ENCODE results near the gene SUN5. TPM values are rescaled to one million over a fixed set of nuclear protein-coding genes. Genes with fewer than 3 reads are reported as not detected.
A peak's percentile ranks its signal among the peaks of the same experiment; 100 is the strongest.

The SUN5 gene
- polyA plus RNA-seq, 3 donors from 2014 or later: not detected

DNA sequence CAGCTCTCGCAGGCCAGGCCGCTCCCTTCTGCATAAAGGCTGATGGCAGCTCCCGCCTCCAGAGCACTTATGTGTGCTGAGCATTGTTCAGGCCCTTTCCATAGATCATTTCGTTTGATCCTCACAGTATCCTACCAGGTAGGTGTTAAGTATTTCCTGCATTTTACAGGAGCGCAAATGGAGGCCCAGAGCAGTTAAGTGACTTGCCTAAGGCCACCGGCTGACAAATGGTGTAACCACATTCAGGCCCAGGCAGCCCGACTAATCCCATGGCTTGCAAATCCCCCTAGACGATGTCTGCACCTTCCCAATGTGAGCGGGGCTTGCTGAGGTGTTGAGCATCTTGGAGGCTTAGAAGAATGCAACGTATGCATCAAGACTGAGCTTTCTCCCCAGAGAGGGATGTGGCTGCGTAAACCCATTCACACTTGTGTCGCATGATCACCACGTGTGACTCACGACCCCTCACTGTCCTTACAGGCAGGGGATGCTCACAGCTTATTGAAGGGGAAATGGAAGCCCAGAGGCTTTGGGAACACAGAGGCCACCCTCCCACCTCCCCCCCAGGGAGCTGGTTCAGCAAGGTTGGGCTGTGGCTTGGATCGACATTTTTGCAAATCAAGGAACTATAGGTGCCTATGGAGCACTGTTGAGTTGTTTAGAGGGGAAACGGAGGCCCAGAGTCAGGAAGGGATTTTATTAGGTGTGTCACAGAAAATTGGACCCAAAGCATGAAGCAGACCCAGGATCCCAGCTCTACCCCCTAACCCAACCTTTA, 10.3 kb upstream of the SUN5 start:
- Mint-ChIP-seq H3K9me3 (no peaks in the 10 kb centered on the region), H3K4me1 (peaks cover 8 to 15% of the 10 kb centered on the region in 2 donors), H3K4me3 (no peak overlapping the region), H3K27me3 (ENCODE audit: low read depth in 3 of 3) (no peaks in the 10 kb centered on the region), H3K27ac (no peak overlapping the region), H3K36me3 (no peaks in the 10 kb centered on the region)
- DNase-seq: peak in 2 of 3 donors; percentile 2 to 3

- Mint-ChIP-seq H3K4me3 (no peak overlapping the region), H3K27me3 (ENCODE audit: low read depth in 3 of 3) (peaks cover 0 to 2% (median 0%) of the 10 kb centered on the region in 3 donors), H3K36me3 (no peaks in the 10 kb centered on the region), H3K4me1 (peaks cover 8 to 15% of the 10 kb centered on the region in 2 donors), H3K9me3 (no peaks in the 10 kb centered on the region), H3K27ac (no peak overlapping the region)
- DNase-seq: no peak
Observed at GRCh38 chr20:33013701-33014326, 9.6 kb upstream of the SUN5 start.

DNA sequence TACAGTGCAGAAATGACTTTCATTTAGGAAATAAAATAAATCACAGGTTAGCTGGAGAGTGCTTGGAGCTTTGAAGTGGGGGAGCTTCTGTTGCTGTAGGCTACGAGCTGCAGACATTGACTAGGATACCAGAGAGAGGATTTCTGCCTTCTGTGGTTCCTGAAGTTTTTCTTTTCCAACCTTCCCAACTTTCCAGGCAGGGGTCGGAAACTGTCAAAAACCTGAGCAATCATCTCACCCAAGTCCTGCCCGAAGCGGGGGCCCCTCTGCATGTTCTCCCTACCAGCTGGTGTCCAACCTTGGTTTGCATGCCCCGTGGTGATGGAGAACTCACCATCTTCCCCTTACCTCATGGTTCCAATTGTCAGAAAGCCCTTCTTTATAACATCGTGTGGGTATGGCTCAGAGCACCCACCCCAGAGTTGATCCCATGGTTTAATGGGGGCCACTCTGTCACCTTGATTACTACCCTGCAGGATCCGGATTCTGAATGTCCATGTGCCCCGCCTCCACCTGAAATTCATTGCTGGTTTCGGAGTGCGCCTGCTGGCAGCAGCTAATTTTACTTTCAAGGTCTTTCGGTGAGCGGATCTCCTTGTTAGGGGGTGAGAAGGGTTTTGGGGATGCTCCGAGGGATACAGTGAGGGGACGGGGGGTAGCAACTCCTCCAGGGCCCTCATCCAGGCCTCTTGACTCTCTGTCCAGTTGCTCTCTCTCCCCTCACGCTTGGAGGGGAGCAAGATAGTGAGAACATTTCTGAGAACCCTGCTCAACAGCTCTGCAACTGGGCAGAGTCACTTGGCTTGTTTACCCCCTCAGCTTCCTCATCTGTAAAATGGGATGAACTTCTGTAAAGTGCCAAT, 8.3 kb upstream of the SUN5 start:
- Mint-ChIP-seq H3K4me3 (no peak overlapping the region), H3K27me3 (ENCODE audit: low read depth in 3 of 3) (peaks cover 0 to 2% (median 1%) of the 10 kb centered on the region in 3 donors), H3K4me1 (peaks cover 8 to 15% of the 10 kb centered on the region in 2 donors), H3K36me3 (no peaks in the 10 kb centered on the region), H3K9me3 (no peaks in the 10 kb centered on the region), H3K27ac (peak overlapping the region in 2 of 6 donors; percentile 41 to 45)
- no peak for DNase-seq

GRCh38 chr20:33010674-33011449, 6.6 kb upstream of the SUN5 start:
- peaks cover 0 to 2% (median 1%) of the 10 kb centered on the region in 3 donors for H3K27me3 Mint-ChIP-seq (ENCODE audit: low read depth in 3 of 3)
- H3K4me3 Mint-ChIP-seq: no peak overlapping the region
- no peak for DNase-seq

DNA sequence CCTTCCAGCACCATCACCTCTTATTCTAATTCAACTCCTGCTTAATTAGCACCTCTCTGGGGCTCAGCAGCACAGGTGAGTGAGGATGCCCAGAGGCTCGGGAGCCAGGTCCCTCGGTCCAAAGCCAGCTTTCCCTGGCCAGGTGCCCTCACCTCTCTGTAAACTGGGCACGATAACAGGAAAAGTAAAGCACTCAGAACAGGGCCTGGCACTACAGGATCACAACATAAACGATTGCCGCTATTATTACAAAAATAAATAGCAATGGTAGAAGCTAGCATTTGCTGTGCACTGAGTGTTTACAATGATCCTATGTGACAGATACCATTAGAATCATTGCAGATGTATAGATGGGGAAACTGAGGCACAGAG, 5.9 kb upstream of the SUN5 start:
- H3K27me3 Mint-ChIP-seq (ENCODE audit: low read depth in 3 of 3): peaks cover 0 to 2% (median 1%) of the 10 kb centered on the region in 3 donors
- no peaks in the 10 kb centered on the region for H3K36me3 Mint-ChIP-seq
- H3K27ac Mint-ChIP-seq: no peak overlapping the region
- no peak overlapping the region for H3K4me3 Mint-ChIP-seq
- peaks cover 8 to 15% of the 10 kb centered on the region in 2 donors for H3K4me1 Mint-ChIP-seq
- no peak for DNase-seq
- H3K9me3 Mint-ChIP-seq: no peaks in the 10 kb centered on the region

More at GRCh38 chr20:33010674-33011449, 6.6 kb upstream of the SUN5 start:
- Mint-ChIP-seq H3K4me1 (peaks cover 8 to 15% of the 10 kb centered on the region in 2 donors), H3K9me3 (no peaks in the 10 kb centered on the region), H3K27ac (no peak overlapping the region), H3K36me3 (no peaks in the 10 kb centered on the region)

DNA sequence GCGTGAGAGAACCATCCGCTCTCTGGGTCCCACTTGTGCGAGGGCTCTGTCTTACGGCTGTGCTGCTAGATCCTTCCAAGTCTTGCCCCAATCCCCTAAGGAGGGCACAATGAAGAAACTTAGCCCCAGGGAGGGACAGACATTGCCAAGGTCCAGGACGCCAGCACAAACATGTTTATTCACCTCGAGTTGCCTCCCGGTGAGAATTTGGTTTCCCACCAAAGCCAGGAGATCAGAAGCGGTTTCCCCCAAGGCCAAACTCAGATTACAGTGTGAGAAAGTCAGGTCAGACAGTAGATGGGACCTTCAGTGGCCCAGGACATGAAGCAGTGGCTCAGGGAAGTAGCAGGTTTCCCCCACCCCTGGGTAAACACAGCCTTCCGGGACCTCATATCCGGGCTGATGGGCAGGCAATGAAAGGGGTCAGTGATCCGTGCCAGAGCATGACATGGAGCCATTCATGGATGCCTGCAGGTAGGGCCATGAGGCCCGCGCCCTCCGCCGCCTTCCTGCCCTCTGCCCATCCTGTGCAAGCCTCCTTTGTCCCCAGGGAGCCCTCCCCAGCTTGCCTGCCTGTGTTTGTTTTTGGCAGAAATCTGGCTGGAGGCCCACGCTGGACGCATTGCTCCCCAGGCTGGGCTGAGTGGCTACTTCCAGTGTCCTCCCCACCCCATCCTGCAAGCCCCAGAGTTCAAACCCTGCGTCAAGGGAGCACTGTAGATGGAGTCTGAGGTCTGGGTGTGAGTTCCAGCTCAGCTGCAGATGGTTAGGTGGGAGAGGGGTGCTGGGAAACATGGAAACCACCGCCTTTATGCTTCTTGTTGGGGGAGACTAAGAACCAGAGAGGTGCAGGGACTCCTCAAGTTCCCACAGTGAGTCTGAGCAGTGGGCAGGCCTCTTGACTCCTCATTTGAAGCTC, 5.2 kb upstream of the SUN5 start:
- Mint-ChIP-seq H3K27me3 (ENCODE audit: low read depth in 3 of 3) (peaks cover 0 to 2% (median 1%) of the 10 kb centered on the region in 3 donors), H3K36me3 (no peaks in the 10 kb centered on the region), H3K27ac (no peak overlapping the region), H3K4me1 (peaks cover 7 to 11% of the 10 kb centered on the region in 2 donors), H3K9me3 (no peaks in the 10 kb centered on the region), H3K4me3 (no peak overlapping the region)
- no peak for DNase-seq

- Mint-ChIP-seq H3K27ac (peak overlapping the region in 1 of 6 donors; percentile 59), H3K27me3 (ENCODE audit: low read depth in 3 of 3) (peaks cover 0 to 2% (median 1%) of the 10 kb centered on the region in 3 donors), H3K4me1 (peaks cover 2 to 8% of the 10 kb centered on the region in 2 donors), H3K9me3 (no peaks in the 10 kb centered on the region), H3K36me3 (no peaks in the 10 kb centered on the region), H3K4me3 (no peak overlapping the region)
- DNase-seq: no peak
Observed at GRCh38 chr20:33008336-33009213, 4.3 kb upstream of the SUN5 start.

DNA sequence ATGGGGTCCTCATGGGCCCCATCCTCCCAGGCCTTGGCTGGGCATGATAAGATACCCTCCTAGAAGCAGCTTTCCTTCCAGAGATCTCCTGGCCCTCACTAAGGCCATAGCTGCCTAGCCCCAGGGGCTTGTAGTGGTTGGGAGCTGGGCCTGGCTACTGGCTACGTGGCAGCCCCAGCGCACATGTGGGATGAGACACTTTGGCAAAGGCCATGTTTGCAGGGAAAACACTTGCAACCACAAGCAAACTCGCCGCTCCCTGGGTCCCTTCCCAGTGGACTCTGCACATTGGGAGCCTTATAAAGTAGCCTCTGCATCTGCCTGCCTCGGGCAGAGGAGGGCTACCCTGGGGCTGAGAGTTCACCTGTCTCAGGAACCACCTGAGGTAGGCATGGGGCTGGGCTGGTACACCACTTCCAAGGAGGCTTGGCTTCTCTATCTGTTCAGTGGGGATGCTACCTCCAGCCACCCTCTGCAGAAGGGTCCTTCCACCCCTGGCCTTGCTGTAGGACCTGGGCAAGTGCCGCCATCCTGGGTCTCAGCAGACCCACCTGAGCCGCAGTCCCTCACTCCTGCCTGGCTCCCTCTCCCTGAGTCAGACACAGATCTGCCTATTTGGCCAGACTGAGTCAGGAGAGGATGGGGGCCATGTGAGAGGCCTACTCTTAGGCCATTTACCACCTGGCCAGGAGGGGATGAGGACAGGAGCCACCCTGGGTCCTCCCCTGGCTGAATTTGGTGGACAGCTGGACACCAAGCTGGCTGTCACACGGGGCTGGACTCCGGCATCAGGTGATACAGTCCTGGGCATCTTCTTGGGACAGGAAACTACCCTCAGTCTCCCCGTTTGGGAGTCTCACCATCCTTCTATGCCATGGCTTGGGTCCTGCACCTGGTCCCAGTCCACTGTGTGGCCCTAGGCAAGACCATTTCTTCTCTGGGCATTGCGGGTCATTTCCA, 3.4 kb upstream of the SUN5 start, which contains the start of gene BPIFB2:
Gene BPIFB2, plus strand, starts transcription at position 329 of the 960 bp plus-strand sequence. CDS start 871 bp downstream, outside the sequence.
- Mint-ChIP-seq H3K9me3 (no peaks in the 10 kb centered on the region), H3K36me3 (no peaks in the 10 kb centered on the region), H3K27ac (no peak within 1 kb of the TSS), H3K4me1 (no peaks in the 10 kb centered on the region), H3K27me3 (ENCODE audit: low read depth in 3 of 3) (peaks cover 0 to 2% (median 1%) of the 10 kb centered on the region in 3 donors), H3K4me3 (no peak within 1 kb of the TSS)
- DNase-seq: no peak

DNA sequence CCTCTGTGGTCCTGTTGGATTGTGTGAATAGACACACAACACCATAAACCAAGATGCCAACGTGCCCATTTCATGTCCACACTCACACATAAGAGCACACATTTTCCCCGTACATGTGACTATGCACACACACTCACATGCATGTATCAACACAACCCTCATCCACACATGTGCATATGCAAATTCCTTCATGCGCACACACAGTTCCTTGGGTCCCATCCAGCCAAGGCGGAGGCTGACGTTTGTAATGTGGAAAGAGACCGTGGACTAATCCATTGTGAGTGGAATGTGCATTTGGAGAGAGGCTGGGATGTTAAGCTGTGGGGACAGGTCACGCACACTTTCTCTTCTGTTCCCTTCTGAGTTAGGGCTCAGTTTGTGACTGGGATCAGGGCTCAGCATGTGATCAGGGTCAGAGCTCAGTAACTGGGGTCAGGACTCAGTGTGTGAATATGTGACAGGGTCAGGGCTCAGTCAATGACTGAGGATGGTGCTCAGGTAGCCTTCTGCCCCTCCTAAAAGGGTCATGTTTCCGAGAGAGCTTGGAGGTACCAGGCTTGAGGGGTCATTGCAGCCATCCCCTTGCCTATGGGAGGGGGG, 2.6 kb upstream of the SUN5 start:
- no peaks in the 10 kb centered on the region for H3K9me3 Mint-ChIP-seq
- no peak overlapping the region for H3K4me3 Mint-ChIP-seq
- H3K4me1 Mint-ChIP-seq: no peaks in the 10 kb centered on the region
- H3K27me3 Mint-ChIP-seq (ENCODE audit: low read depth in 3 of 3): peaks cover 0 to 2% (median 1%) of the 10 kb centered on the region in 3 donors
- no peak overlapping the region for H3K27ac Mint-ChIP-seq
- H3K36me3 Mint-ChIP-seq: no peaks in the 10 kb centered on the region
- no peak for DNase-seq

DNA sequence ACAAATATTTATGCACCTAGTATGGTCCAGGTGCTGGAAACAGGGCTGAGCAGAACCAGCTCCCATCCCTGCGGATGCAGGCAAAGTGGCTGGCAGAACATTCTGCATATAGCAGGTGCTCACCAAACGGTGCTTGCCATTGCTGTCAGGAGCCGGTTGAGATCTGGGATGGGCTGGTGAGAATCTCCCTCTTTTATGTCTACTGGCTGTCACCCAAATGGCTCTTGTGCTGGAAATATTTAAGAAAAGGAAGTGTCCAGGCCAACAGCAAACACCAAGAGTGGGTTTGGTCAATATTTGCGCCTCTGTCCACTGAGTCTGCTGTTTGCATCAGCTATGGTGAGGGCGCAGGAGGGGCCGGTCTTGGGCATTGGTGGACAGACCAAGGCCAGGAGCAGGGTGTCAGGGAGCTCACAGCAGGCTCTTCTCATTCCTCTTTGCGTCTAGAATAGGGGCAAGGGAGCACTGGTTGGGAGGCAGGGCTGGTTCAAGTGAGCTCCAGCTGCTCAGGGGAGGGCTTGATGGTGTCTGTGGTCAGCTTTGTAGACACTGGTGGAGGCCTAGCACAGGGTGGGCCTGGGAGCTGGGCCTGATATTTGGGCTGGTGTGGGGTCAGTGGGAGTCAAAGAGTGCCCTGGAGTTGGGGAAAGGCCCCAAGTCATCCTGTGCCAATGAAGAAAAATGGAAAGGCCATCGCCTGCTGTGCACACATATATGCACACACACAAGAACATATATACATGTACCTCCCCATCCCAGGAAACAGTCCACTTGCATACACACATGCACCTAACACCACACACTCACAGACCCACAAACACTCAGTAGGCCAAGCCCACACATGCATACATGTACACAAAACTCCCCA, 1.9 kb upstream of the SUN5 start:
- H3K4me3 Mint-ChIP-seq: no peak overlapping the region
- H3K27me3 Mint-ChIP-seq (ENCODE audit: low read depth in 3 of 3): peaks cover 0 to 2% (median 1%) of the 10 kb centered on the region in 3 donors
- H3K4me1 Mint-ChIP-seq: no peaks in the 10 kb centered on the region
- H3K36me3 Mint-ChIP-seq: no peaks in the 10 kb centered on the region
- H3K27ac Mint-ChIP-seq: no peak overlapping the region
- no peak for DNase-seq
- H3K9me3 Mint-ChIP-seq: no peaks in the 10 kb centered on the region
